ENCODE measurements around the gene PABPN1L.

PABPN1L gene, protein sequence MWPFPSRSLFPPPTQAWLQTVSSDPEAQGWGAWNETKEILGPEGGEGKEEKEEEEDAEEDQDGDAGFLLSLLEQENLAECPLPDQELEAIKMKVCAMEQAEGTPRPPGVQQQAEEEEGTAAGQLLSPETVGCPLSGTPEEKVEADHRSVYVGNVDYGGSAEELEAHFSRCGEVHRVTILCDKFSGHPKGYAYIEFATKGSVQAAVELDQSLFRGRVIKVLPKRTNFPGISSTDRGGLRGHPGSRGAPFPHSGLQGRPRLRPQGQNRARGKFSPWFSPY

DNA sequence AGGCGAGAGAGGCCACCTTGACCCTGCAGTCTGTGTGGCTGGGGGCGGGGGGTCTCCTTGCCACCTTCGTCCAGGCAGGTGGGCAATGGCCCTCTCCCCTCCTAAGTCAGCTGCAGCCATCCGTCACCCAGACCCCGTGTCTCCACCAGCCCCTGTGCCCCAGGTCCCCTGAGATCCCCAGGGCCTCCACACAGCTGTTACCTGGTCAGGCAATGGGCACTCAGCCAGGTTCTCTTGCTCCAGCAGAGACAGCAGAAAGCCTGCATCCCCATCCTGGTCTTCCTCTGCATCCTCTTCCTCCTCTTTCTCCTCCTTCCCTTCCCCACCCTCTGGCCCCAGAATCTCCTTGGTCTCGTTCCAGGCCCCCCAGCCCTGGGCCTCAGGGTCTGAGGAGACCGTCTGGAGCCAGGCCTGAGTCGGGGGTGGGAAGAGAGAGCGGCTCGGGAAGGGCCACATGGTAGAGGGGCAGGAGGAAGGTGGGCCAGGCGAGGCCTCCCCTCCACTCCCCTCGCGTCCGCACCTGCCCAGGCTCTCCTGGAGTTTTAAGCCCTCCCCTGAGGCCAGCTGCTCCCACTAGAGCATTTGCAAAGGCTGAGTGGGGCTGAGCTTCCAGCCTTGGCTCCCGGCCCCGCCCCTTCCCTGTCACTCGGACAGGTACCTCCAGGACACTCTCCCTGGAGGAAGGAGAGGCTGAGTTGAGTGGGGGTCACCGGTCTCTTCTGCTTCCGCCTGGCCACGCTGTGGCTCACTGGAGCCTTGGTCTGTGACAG, at the start of gene PABPN1L:
TSS of gene PABPN1L (minus strand) at position 510 of the 770 bp plus-strand sequence. CDS start at position 456, 54 bp downstream.
- no peak for DNase-seq

DNA sequence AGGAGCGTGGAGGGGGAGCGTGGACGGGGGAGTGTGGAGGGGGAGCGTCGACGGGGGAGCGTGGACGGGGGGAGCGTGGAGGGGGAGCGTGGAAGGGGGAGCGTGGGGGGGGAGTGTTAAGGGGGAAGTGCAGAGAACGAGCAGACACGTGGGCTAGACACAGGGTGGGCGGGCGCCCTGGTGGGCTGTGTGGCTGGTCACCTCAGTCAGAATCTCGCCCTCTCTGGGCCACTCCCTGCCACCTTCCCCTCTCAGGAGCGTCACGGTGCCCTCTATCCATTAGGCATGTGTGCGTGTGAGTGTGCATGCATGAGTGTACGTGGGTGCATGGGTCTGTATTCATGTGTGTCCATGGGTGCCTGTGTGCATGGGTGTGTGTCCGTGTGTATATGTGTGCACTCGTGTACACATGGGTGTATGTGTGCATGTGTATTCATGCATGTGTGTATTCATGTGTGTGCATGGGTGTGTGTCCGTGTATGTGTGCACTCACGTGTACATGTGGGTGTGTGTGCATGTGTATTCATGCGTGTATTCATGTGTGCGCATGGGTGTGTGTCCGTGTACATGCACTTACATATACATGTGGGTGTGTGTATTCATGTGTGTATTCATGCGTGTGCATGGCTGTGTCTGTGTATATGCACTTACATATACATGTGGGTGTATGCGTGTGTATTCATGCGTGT, 49.3 kb upstream of the PABPN1L start:
- DNase-seq: no peak

GRCh38 chr16:88914750-88915368, 48.4 kb upstream of the PABPN1L start:
- DNase-seq: no peak

DNA sequence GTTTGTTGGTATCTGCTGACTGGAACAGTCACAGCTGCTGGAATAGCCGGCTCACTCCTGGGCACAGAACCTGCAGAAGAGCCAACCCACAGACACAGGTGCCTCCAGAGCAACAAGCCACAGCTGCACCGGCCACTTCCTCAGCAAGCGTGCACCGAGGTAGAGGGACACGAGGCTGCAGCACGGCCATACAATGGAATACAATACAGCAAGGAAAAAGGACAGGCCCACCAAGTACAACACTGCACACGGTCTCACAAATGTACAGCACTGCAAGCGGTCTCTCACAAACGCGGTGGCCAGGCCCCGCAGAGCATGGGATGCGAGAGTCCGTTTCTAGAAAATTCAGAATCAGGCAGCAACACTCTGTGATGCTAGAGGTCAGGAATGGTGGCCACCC, 47.4 kb upstream of the PABPN1L start:
- no peak for DNase-seq

- DNase-seq: no peak
Observed at GRCh38 chr16:88913001-88913612, 46.6 kb upstream of the PABPN1L start.

DNA sequence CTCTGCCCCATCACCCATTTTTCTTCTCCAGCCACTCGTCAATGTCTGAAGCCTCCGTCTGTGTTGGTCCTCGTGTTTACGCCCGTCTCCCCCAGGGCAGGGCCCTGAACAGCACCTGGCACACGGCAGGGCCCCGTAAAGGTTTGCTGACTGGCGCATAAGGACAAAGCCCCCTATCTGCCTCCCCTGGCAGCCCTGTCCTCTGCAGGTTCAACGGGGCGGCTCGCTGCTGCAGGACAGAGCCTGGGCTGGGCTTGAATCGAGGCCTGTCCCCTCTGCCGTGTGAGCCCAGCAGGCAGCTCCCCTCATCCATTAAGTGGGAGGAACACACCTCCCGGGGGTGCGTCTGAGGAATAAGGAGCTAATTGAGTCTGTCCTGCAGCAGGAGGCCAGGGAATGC, 46.1 kb upstream of the PABPN1L start:
- DNase-seq: no peak

- no peak for DNase-seq
Observed at GRCh38 chr16:88911946-88912310, 45.5 kb upstream of the PABPN1L start.

DNA sequence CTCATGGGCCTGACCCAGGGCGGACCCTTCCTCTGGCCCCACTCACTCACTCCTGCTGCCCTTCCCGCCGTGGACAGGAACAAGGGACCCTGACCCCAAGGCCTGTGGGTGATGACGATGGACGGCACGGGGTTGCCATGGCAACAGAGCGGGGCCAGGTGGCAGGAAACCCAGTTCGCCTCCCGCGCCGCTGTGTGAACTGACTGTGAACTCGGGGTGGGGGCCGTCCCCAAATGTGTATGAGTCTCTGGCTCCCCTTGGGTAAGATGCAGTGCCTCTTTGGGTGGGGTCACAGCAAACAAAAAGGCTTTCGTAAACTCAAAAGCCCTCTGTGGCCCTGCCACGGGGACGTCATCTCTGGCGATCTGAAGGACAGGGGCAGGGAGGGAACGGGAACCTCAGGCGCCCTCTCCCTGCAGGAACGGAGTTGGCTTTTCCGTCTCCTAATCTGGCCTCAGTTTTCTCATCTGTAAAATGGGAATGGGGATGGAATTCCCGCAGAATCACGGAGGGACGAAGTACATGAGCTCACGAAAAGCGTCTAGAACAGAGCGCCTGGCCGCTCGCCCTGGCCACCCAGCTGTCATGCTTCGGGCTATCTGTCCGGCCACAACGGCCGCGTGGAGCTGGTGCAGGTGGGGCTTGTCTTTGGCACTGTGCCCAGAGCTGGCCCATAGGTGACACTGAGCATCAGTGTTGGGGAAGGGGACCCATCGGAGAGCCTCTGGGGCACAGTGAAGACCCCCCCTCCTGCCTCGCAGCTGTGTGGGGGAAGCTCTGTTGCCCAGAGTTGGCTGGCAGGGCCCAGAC, 44.9 kb upstream of the PABPN1L start:
- DNase-seq: no peak

- no peak for DNase-seq
Observed at GRCh38 chr16:88910284-88911135, 44.0 kb upstream of the PABPN1L start.

- DNase-seq: no peak
Observed at GRCh38 chr16:88909431-88910210, 43.2 kb upstream of the PABPN1L start.

- DNase-seq: no peak
Observed at GRCh38 chr16:88908307-88908706, 41.8 kb upstream of the PABPN1L start.

DNA sequence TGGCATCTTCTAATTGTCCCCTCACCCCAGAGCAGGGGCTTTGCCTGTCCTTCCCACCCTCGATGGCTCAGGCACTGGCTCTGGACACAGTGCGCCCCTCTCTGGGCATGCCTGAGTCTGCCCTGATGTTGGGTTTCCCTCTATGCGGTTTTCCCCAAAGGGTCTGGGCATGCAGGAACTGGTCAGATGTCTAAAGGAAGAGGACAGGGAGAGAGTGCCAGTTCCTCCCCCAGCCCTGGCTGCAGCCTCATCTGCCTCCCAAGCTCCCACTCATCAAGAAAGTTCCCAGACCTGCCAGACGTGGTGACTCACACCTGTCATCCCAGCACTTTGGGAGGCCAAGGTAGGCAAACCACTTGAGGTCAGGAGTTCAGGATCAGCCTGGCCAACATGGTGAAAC, 41.3 kb upstream of the PABPN1L start:
- no peak for DNase-seq

DNA sequence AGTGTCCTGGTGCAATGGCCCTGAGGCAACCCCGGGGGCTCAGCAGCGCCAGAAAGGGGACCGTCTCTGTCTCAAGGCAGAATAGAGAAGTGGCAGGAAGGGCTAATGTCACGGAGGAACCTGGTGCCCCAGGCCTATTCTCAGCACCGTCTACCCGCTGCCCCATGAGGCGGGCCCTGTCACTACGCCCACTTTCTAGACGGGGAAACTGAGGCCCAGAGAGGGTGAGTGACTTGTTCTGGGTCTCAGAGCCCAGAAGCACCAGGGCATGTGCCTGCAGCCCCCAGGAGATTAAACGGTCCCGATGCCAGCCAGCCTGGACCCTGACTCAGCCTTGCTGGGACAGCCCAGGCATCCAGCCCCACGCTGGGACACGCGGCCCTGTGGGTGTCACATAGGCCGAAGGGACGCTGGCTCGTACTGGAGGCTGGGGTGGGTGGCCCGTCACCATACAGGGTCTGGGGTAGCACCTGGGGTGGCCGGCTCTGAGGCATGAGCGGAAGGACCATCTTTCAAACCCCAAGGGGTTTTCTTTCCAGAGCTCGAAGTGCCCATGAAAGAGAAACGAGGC, 40.2 kb upstream of the PABPN1L start:
- DNase-seq: no peak

- DNase-seq: no peak
Observed at GRCh38 chr16:88906020-88906419, 39.6 kb upstream of the PABPN1L start.

DNA sequence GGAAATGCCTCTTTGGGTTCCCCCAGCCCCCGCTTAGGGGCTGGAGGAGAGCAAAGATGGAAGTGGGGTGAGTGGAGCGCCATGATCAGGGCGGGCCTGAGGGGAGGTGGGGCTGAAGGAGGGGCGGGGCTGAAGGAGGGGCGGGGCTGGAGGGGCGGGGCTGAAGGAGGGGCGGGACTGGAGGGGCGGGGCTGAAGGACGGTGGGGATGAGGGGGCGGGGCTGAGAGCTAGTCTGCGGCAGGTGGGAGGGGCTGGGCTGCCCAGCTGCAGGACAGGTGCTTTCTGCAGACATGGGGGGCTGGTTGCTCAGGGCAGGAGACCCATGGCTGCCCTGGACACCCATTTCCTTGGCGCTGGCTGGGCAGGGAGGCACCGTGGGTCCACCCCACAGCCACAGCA, 39.1 kb upstream of the PABPN1L start:
- no peak for DNase-seq

GRCh38 chr16:88904676-88905365, 38.4 kb upstream of the PABPN1L start:
- no peak for DNase-seq

DNA sequence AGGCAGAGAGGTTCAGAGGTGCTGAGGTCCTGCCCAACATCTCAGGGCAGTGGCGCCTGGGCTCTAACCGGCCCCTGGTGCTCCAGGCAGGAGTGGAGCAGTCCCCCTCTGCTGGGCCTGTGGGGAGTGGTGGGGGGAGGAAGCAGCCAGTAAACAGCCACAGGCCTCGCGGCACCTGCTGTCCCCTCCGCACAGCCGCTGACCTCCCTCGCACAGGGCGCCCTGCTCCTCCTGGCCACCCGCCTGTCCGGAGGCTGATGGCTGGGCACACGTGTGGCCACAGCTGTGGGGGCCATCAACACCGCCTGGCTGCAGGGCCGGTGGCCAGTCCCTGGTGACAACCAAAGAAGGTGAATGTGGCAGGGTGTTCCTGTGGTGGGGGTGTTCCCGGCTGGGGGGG, 36.8 kb upstream of the PABPN1L start:
- DNase-seq: no peak

GRCh38 chr16:88902744-88903143, 36.3 kb upstream of the PABPN1L start:
- no peak for DNase-seq

DNA sequence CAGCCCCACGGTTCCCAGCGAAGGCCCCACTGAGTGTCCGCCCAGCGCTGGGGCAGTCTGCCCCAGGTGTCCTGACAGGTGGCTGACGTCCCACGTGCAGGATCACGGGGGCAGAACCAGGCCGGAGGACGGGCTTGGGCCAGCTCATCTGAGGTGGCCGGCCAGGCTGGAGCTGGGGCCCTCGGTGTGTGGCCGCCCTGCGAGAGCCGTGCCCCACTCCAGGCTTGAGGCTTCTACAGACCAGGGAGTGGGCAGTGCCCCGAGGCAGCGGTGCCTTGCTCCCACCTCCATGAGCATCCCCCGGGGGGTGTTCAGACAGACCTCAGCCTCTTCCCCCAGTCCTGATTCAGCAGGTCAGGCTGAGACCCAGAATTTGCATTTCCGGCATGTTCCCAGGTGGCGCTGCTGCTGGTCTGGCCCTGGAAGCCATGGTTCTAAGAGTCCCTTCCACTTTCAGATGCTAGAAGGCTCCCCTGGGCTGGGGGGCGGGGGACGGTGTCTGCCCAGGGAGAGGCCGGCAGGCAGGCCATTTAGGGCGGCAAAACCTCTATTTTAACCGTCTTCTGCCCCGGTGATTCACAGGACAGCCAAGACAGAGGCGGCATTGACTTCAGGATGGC, 35.4 kb upstream of the PABPN1L start:
- DNase-seq: no peak
